NB4 (cell line): ENCODE results near the gene LAIR1.
"Not testable (repeated sequence)": the region's sequence is repeated elsewhere in the genome, so short reads cannot be mapped to it uniquely, and the experiment has no call there.

ENCODE experiments used
- DNase-seq: peaks from one replicate; pipeline ENCODE4 v3.0.0; 2010; ENCODE audit warnings: low read depth
- H3K4me3 ChIP-seq: one replicate; pipeline ENCODE4 v1.5.1; 2011; ENCODE audit warnings: mild to moderate bottlenecking, low read depth, low read length, moderate library complexity
- MYC ChIP-seq: IDR thresholded peaks from 2 replicates; pipeline ENCODE4 v1.6.1; 2011; ENCODE audit warnings: low read depth, low read length
- POLR2A ChIP-seq: IDR thresholded peaks from 2 replicates; pipeline ENCODE4 v1.6.1; 2011; ENCODE audit warnings: mild to moderate bottlenecking; ENCODE audit not compliant: insufficient read length; ENCODE audit errors: extremely low read depth
- TF ChIP-seq, protein P1 (sequence below): IDR thresholded peaks from 2 replicates; pipeline ENCODE4 v1.6.1; 2011; ENCODE audit warnings: low read depth, low read length
- TF ChIP-seq, protein P2 (sequence below): IDR thresholded peaks from one replicate; pipeline ENCODE4 v1.5.1; 2012; ENCODE audit warnings: low read depth, low read length

The LAIR1 gene

DNA sequence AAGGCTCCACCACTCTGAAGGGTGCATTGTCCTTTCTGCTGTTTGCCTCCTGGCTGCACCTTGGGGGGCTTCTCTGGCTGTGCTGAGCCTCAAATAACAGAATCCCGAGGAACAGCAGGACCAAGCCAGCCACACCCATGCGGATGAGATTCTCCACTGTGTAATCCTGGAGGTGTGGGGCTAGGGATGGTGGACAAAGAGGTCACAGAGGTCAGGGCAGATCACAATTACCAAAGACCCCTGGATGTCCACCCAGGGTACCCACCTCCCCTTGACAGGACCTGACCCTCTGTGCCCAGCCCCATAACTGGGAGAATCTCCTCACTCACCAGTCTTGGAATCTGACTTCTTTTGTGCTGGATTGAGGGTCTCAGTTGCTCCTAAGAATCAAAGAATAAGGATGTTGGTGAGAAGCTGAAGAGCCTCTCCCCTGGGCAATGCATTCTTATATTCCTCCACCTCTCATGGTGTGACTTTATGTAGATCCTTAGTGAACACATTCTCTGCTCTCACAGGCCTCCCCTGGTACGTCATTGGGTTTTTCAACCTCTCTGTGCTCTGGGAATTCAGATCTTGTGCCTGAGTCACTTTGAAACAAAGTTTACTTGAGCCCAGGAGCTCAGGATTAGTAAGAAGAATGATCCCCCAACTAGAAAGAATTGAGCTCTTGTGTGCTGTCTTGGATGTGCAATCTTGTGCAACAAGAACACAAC, 31.0 kb downstream of the LAIR1 start:
- TF ChIP-seq MYC (no peak), POLR2A (no peak)
- TF ChIP-seq, protein P1, sequence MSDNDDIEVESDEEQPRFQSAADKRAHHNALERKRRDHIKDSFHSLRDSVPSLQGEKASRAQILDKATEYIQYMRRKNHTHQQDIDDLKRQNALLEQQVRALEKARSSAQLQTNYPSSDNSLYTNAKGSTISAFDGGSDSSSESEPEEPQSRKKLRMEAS = no peak
- TF ChIP-seq, protein P2, sequence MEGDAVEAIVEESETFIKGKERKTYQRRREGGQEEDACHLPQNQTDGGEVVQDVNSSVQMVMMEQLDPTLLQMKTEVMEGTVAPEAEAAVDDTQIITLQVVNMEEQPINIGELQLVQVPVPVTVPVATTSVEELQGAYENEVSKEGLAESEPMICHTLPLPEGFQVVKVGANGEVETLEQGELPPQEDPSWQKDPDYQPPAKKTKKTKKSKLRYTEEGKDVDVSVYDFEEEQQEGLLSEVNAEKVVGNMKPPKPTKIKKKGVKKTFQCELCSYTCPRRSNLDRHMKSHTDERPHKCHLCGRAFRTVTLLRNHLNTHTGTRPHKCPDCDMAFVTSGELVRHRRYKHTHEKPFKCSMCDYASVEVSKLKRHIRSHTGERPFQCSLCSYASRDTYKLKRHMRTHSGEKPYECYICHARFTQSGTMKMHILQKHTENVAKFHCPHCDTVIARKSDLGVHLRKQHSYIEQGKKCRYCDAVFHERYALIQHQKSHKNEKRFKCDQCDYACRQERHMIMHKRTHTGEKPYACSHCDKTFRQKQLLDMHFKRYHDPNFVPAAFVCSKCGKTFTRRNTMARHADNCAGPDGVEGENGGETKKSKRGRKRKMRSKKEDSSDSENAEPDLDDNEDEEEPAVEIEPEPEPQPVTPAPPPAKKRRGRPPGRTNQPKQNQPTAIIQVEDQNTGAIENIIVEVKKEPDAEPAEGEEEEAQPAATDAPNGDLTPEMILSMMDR = no peak
- no peak for DNase-seq
- no peak overlapping the region for H3K4me3 ChIP-seq

DNA sequence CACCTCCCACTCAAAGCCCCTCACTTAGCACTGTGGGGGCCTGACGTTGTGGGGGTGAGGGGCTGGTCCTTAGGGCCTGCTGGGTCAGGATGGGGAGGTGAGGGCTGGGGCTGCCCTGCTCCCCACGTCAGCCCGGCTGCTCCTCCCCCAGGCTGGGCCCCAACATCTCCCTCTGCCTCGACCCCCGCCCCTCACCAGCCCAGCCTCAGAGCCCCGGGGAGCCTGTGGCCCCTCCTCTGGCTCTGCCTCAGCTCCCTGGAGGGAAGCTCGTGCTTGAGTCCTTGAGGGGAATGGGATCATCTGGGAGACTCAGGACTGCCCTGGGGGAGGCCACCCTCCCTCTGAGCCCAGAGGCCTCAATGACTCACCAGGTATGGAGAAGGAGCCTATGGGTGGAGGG, 32.6 kb downstream of the LAIR1 start:
- DNase-seq = no peak
- H3K4me3 ChIP-seq = no peak overlapping the region
- TF ChIP-seq, protein P2 = no peak
- TF ChIP-seq POLR2A (no peak), MYC (no peak)
- TF ChIP-seq, protein P1 = no peak

DNA sequence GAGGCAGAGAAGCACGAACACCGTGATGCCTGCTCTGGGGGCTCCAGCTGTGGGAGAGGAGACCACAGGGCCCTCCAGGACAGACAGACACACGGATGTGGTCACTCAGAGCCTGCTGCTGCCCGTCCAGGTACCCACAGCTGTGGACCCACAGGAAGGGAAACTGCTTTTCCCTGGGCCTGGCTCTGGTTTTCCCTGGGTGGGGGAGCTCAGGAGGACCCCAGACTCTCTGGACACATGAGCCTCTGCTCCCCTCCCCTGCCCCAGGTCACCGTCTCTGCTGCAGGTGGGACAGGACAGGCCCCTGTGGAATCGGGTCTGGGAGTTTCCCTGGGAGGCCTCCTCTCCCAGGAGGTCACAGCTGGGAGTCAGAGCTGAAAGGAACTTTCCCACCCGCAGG, 33.1 kb downstream of the LAIR1 start:
- no peak overlapping the region for H3K4me3 ChIP-seq
- no peak for DNase-seq
- TF ChIP-seq, protein P2 = no peak
- TF ChIP-seq, protein P1 = no peak
- no peak for TF ChIP-seq POLR2A
- no peak for TF ChIP-seq MYC

DNA sequence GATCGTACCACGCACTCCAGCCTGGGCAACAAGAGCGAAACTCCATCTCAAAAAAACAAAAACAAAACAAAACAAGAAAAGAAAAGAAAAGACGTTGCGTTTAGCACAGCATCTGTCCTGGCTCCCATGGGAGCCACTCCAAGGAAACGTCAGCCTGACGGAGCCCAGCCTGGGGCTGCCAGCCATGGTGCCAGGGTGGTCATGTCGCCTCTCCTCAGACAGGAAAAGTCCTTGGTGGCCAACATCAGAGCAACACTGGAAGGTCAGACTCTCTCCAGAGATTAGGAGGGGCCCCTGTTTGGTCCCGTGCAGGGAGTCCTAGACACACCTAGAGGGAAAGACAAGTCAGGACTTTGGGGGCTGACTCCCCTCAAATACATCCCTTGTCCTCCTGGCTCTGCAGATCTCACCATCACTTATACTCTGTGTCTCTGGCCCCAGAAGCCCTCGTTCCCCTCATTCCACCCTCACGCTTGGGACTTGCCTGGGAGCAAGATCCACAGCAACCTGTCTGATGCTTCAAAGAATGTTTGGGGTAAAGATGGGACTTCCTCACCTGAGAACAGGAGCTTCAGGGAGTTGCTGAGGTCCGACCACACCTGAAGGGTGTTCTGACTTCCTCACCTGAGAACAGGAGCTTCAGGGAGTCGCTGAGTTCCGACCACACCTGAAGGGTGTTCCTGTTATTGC, 35.1 kb downstream of the LAIR1 start:
- TF ChIP-seq, protein P1 = no peak
- TF ChIP-seq MYC = no peak
- no peak for TF ChIP-seq POLR2A
- TF ChIP-seq, protein P2 = no peak
- no peak for DNase-seq
- no peak overlapping the region for H3K4me3 ChIP-seq

DNA sequence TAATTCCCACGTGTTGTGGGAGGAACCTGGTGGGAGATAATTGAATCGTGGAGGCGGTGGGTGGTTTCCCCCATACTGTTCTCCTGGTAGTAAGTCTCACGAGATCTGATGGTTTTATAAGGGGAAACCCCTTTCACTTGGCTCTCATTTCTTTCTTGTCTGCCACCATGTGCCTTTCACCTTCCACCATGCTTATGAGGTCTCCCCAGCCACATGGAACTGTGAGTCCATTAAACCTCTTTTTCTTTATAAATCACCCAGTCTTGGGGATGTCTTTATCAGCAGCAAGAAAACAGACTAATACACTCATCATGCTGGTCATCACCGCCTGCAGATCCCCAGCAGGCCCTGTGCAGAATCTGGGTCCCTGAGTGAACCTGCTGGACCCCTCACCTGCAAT, 36.0 kb downstream of the LAIR1 start:
- not testable (repeated sequence) for H3K4me3 ChIP-seq, DNase-seq

DNA sequence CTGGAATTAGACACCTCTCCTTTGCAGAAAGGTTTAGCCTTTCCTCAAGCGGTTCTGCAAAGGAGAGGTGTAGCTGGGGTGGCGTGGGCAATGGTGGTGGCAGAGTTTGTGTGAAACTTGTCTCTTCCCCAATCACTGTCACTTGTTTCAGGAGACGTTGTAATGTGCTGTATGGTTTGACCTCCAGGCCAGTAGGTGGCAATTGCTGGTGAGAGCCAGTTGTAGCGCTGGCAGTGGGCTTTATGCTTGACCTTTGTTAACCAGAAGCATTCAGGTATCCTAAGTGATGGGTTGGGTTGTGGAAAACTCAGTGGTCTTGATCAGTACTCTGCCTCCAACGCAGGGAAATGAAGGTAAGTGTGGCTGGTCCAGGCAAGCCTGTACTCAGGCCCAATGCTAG, 39.1 kb downstream of the LAIR1 start:
- no peak for DNase-seq
- H3K4me3 ChIP-seq = no peak overlapping the region
- TF ChIP-seq, protein P2 = no peak
- no peak for TF ChIP-seq MYC
